Measurements from ENCODE around the gene RHOA.

- no peak for TF ChIP-seq CTCF (IDR thresholded peaks at IDR 0.05)
- TF ChIP-seq EP300 (IDR thresholded peaks at IDR 0.05), result no peak
These were observed 23.4 kb downstream of the RHOA start for GRCh38 chr3:49388289-49388820.
